ENCODE data around the gene IGFLR1. TPM values are rescaled to one million over a fixed set of nuclear protein-coding genes. Genes with fewer than 3 reads are reported as not detected.

IGFLR1 gene
- total and polyA plus RNA-seq, 2 of the 4 experiments (the other 2 are of a cell fraction): 0.72 to 2.7 TPM

- TF ChIP-seq CEBPB (IDR thresholded peaks at IDR 0.05; ENCODE audit: low read depth, low read length) (no peak), RCOR1 (IDR thresholded peaks at IDR 0.05; ENCODE audit: insufficient replicate concordance, low read length) (no peak), MAZ (IDR thresholded peaks at IDR 0.05; ENCODE audit: borderline replicate concordance, low read depth, low read length) (no peak), CHD1 (IDR thresholded peaks at IDR 0.05; ENCODE audit: low read depth, low read length) (no peak), SMC3 (IDR thresholded peaks at IDR 0.05; ENCODE audit: low read depth, low read length) (no peak), NFE2L2 (IDR thresholded peaks at IDR 0.05; ENCODE audit: low read depth, low read length) (no peak), MXI1 (IDR thresholded peaks at IDR 0.05; ENCODE audit: borderline replicate concordance, low read depth, low read length) (no peak), CTCF (conservative IDR thresholded peaks at IDR 0.05; ENCODE audit: low read depth, low read length) (no peak), RFX5 (IDR thresholded peaks at IDR 0.05; ENCODE audit: low read depth, low read length) (no peak), RAD21 (IDR thresholded peaks at IDR 0.05; ENCODE audit: low read length) (no peak), POLR2A (IDR thresholded peaks at IDR 0.05; ENCODE audit: low read depth, low read length) (no peak), BHLHE40 (IDR thresholded peaks at IDR 0.05; ENCODE audit: low read depth, low read length) (no peak), FOS (IDR thresholded peaks at IDR 0.05; ENCODE audit: low read depth, low read length) (no peak), MAFK (IDR thresholded peaks at IDR 0.05; ENCODE audit: low read depth, low read length) (no peak)
- TF ChIP-seq, protein P1, sequence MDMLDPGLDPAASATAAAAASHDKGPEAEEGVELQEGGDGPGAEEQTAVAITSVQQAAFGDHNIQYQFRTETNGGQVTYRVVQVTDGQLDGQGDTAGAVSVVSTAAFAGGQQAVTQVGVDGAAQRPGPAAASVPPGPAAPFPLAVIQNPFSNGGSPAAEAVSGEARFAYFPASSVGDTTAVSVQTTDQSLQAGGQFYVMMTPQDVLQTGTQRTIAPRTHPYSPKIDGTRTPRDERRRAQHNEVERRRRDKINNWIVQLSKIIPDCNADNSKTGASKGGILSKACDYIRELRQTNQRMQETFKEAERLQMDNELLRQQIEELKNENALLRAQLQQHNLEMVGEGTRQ (IDR thresholded peaks at IDR 0.05; ENCODE audit: low read depth, low read length): no peak
- TF ChIP-seq, protein P2, sequence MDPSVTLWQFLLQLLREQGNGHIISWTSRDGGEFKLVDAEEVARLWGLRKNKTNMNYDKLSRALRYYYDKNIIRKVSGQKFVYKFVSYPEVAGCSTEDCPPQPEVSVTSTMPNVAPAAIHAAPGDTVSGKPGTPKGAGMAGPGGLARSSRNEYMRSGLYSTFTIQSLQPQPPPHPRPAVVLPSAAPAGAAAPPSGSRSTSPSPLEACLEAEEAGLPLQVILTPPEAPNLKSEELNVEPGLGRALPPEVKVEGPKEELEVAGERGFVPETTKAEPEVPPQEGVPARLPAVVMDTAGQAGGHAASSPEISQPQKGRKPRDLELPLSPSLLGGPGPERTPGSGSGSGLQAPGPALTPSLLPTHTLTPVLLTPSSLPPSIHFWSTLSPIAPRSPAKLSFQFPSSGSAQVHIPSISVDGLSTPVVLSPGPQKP (IDR thresholded peaks at IDR 0.05; ENCODE audit: borderline replicate concordance, low read depth, low read length): no peak
- H3K9ac ChIP-seq (ENCODE audit: low read depth, low read length): no peak overlapping the region
- no peak overlapping the region for H2AK5ac ChIP-seq (ENCODE audit: low read depth, low read length)
- ATAC-seq (ENCODE audit: low read depth): no peak
- no peak overlapping the region for H3K18ac ChIP-seq (ENCODE audit: low read depth, low read length)
- WGBS, 2 experiments (ENCODE audit: extremely low coverage in 2 of 2, insufficient read length in 1 of 2): 65% methylated on average over 4 of the region's 7 CpGs; no CpG with 5 or more reads in 1 of the 2 experiments
- CTCF ChIA-PET: no interaction called here
- no peak overlapping the region for H2BK20ac ChIP-seq (ENCODE audit: low read depth, low read length)
- no peak overlapping the region for H2BK120ac ChIP-seq (ENCODE audit: low read depth, low read length)
- no peak overlapping the region for H3K27ac ChIP-seq (ENCODE audit: insufficient read depth, low read length)
- no peak overlapping the region for H2BK5ac ChIP-seq (ENCODE audit: low read depth, low read length, poor library complexity, severe bottlenecking)
- in situ Hi-C loops (cut with MboI; ENCODE audit: low sequenced_read_pairs): no loop called here
- H3K36me3 ChIP-seq (ENCODE audit: control insufficient read depth, insufficient read depth, low read length): peaks cover 14% of the 10 kb centered on the region
- no peaks in the 10 kb centered on the region for H3K9me3 ChIP-seq (ENCODE audit: control insufficient read depth, insufficient read depth, low read length)
- H3K9me1 ChIP-seq (ENCODE audit: insufficient read depth, low read length): peaks cover 6% of the 10 kb centered on the region; the same call in 1 of the 2 replicates
- no peak overlapping the region for H3K4me3 ChIP-seq (ENCODE audit: insufficient read depth, low read depth, low read length)
- no peak overlapping the region for H2AK9ac ChIP-seq (replicated peaks; ENCODE audit: low read depth, low read length, poor library complexity)
- peaks cover 7 to 18% of the 10 kb centered on the region in 2 experiments for H3K79me1 ChIP-seq (ENCODE audit: low read depth in 1 of 2, low read length in 2 of 2)
- no peak for DNase-seq
- no peak overlapping the region for H2AFZ ChIP-seq (replicated peaks; ENCODE audit: low read length, poor library complexity)
- no peak overlapping the region for H4K8ac ChIP-seq (ENCODE audit: low read depth in 2 of 2, low read length in 2 of 2)
- no peak overlapping the region for H4K5ac ChIP-seq (ENCODE audit: low read depth, low read length)
- intact Hi-C loops (cut with micrococcal nuclease): no loop called here
- peaks cover 6% of the 10 kb centered on the region for H3K4me1 ChIP-seq (ENCODE audit: control insufficient read depth, insufficient read depth, low read length)
- no peaks in the 10 kb centered on the region for H3K27me3 ChIP-seq (ENCODE audit: control insufficient read depth, insufficient read depth, low read length)
- no peak overlapping the region for H3K56ac ChIP-seq (ENCODE audit: extremely low read depth, insufficient read depth, low read length)
- H4K20me1 ChIP-seq (ENCODE audit: insufficient read depth, low read length): no peaks in the 10 kb centered on the region
- H2BK15ac ChIP-seq (ENCODE audit: low read depth, low read length): no peak overlapping the region
- H3K4me2 ChIP-seq (ENCODE audit: low read depth, low read length): no peak overlapping the region
- no peak overlapping the region for H4K91ac ChIP-seq (ENCODE audit: insufficient read depth, low read depth, low read length)
- no peak overlapping the region for H3K23ac ChIP-seq (ENCODE audit: low read depth, low read length)
- H3K14ac ChIP-seq (replicated peaks; ENCODE audit: low read depth, low read length): no peak overlapping the region
- no TSS peak for BruUV-seq (replicated peaks)
- no peak overlapping the region for H3K4ac ChIP-seq (ENCODE audit: low read depth, low read length)
- dilution Hi-C loops (cut with HindIII; ENCODE audit: low sequenced_read_pairs, unreplicated experiment): no loop called here
- POLR2A ChIA-PET (ENCODE audit: unreplicated experiment): no interaction called here
Observed at GRCh38 chr19:35777961-35778360, 35.7 kb upstream of the IGFLR1 start.
